HUES64 (cell line): Measurements from ENCODE around the gene USP20.
A peak's percentile ranks its signal among the peaks of the same experiment; 100 is the strongest.
"Not testable (repeated sequence)": the region's sequence is repeated elsewhere in the genome, so short reads cannot be mapped to it uniquely, and the experiment has no call there.

Experiments
- H3K27ac ChIP-seq: 2 replicates; pipeline ENCODE4 v1.7.0; 2013; ENCODE audit warnings: low read depth, low read length, inconsistent platforms
- H3K27me3 ChIP-seq: 2 replicates; pipeline ENCODE4 v1.6.1; 2013; ENCODE audit warnings: mild to moderate bottlenecking, low read length; ENCODE audit not compliant: insufficient read depth
- H3K36me3 ChIP-seq: 2 replicates; pipeline ENCODE4 v1.6.1; 2013; ENCODE audit warnings: mild to moderate bottlenecking, low read length; ENCODE audit not compliant: insufficient read depth
- H3K4me1 ChIP-seq: 2 replicates; pipeline ENCODE4 v1.6.1; 2013; ENCODE audit warnings: mild to moderate bottlenecking, low read length, moderate library complexity; ENCODE audit not compliant: insufficient read depth
- H3K4me3 ChIP-seq: 2 replicates; pipeline ENCODE4 v1.5.1; 2013; ENCODE audit warnings: mild to moderate bottlenecking, low read length, moderate library complexity
- H3K9ac ChIP-seq: 2 replicates; pipeline ENCODE4 v1.6.1; 2013; ENCODE audit warnings: mild to moderate bottlenecking, low read depth, low read length
- H3K9me3 ChIP-seq: 2 replicates; pipeline ENCODE4 v1.6.1; 2013; ENCODE audit warnings: low read depth, low read length; ENCODE audit not compliant: insufficient read depth
- WGBS: fragments of 150-250, 120-280 bp; methylation state at CpG from one replicate; pipeline ENCODE4 v1.1.7; 2013; ENCODE audit warnings: missing lambda C conversion rate; 5-methylcytosine and 5-hydroxymethylcytosine counted together

USP20 gene

DNA sequence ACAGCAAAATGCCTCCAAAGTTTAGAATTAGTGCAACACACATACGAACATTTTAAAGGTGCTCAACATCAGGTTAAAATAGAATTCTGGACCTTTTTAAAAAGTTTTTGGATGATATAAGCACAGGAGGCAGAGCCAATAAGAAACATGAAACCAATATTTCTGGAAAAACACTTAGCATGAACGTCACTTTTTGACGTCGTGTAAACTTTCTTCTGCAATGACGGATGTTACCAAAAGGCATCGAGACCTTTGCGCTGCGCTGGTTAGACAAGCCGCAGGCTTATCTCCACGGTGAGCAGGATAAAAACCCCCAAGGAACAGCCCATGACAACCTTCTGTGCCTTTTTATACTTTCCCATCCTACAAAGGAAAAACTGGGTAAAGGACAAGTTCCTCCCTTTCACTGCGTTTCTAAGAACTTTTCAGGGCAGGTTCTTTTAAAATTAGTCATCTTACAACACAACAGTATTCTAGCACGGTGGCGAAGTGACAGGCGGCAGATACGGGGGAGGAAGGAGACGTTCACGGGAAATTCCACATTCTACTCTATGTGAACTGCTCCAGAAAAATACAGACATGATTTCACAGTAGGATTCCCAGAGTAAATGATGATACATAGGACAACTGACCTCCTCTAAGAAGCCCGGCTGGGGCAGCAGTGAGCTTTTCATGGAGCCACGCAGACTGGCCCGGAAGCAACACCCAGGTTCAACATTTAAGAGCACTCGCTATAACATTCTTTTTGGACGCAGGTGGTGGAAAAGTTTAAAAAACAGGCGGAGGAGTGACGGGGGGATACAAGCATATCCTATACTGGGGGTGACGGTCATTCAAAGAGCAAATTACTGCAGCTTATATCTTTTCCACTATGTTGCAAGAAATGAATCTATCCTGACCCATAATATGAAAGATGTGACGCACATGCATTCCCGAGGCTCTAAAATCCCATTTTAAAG lies 52.4 kb downstream of the USP20 start:
- no peaks in the 10 kb centered on the region for H3K36me3 ChIP-seq
- no peak overlapping the region for H3K4me3 ChIP-seq
- peaks cover 41% of the 10 kb centered on the region for H3K4me1 ChIP-seq
- no peak overlapping the region for H3K9ac ChIP-seq
- 87% methylated on average over 27 of the region's 27 CpGs for WGBS
- H3K27me3 ChIP-seq = no peaks in the 10 kb centered on the region
- no peak overlapping the region for H3K27ac ChIP-seq
- no peaks in the 10 kb centered on the region for H3K9me3 ChIP-seq

- Histone ChIP-seq H3K4me1 (peaks cover 41% of the 10 kb centered on the region), H3K9me3 (no peaks in the 10 kb centered on the region), H3K36me3 (no peaks in the 10 kb centered on the region), H3K9ac (no peak overlapping the region), H3K4me3 (no peak overlapping the region), H3K27ac (no peak overlapping the region), H3K27me3 (no peaks in the 10 kb centered on the region)
- WGBS = 91% methylated on average over 29 of the region's 29 CpGs
Measured at GRCh38 chr9:129888293-129889121, 53.2 kb downstream of the USP20 start.

DNA sequence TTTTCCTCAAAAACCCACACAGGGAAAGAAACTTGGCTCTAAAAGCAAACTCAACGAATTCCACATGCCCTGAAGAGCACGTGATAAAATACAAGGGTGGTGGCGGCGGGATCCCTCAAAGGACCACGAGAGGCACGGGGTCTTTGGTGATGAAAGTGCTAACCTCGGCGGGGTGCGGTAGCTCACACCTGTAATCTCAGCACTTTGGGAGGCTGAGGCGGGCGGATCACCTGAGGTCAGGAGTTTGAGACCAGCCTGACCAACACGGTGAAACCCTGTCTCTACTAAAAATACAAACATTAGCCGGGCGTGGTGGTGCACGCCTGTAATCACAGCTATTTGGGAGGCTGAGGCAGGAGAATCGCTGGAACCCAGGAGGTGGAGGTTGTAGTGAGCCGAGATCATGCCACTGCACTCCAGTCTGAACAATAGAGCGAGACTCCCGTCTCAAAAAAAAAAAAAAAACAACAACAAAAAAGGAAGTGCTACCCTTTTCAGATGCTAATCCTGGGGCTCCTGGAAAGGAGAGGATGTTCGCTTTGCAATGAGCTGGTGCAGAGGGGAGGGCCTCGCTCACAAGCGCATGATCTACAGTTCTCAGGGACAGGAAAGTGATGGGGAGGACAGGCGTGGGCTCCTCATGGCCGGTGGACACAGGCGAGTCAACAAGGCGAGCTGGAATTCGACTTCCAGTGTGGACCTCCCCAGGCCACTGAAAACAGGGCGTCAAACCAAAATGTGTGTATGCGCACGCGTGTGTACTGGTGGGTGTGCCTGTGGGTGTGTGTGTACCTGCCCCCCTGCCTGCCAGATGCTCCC lies 54.1 kb downstream of the USP20 start:
- 72% methylated on average over 29 of the region's 31 CpGs for WGBS
- H3K36me3 ChIP-seq = 0 out of 2 replicates have a peak, but pooled peaks cover under 1% of the 10 kb centered on the region
- H3K4me1 ChIP-seq = peaks cover 37% of the 10 kb centered on the region
- peak overlapping the region; percentile 46 for H3K4me3 ChIP-seq
- H3K9me3 ChIP-seq = no peaks in the 10 kb centered on the region
- peak overlapping the region; percentile 84; the same call in 1 of the 2 replicates for H3K27ac ChIP-seq
- H3K27me3 ChIP-seq = no peaks in the 10 kb centered on the region
- H3K9ac ChIP-seq = no peak overlapping the region

DNA sequence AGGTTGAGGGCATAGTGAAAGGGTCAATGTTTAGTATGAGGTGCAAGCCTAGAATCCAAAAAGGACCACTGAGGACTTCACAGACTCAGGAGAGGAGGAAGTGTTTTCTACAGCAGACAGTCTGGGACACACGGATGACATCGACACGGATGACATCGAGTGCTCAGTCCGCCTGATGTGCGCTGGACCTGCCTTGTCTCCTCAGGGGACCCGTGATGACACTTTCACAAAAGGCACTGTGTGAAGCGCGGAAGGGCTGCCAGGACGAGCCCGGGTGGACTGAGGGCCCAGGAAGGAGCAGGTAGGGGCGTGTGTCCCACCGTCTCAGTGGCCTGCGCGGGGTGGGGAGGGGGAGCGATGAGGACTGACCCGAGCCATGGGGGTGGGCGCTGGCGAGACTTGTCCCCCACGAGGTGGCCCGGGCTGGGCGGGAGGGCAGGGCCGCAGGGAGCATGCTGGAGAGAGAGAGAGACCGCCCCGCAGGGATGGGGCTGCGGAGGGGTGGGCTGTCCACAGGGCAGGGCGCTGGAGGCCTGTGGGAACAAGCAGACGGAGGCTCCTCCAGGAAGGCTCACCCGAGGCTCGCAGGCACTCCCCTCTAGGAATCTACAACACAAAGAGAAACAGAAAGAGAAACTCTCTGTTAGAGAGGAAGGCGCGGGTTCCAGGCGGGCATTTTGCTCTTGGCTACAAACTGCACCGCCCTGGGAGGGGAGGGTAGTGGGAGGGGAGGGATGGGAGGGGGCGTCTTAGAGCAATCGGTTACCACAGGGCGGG lies 54.9 kb downstream of the USP20 start:
- peak overlapping the region; percentile 84; the same call in 1 of the 2 replicates for H3K27ac ChIP-seq
- 14% methylated on average over 35 of the region's 37 CpGs for whole genome bisulfite sequencing

DNA sequence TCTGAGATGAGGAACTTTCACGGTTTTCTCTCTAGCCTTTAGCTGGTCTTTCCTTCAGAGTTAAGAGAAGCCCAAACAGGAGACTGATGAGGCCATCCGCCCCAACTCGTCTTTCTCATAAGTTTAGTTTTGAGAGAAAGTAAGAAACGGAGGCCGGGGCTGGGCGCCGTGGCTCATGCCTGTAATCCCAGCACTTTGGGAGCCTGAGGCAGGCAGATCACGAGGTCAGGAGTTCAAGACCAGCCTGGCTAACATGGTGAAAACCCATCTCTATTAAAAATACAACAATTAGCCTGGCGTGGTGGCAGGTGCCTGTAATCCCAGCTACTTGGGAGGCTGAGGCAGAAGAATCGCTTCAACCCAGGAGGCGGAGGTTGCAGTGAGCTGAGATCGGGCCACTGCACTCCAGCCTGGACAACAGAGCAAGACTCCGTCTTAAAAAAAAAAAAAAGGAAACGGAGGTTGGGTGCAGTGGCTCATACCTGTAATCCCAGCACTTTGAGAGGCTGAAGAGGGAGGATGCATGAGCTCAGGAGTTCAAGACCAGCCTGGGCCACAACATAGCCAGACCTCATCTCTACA lies 55.6 kb downstream of the USP20 start:
- not testable (repeated sequence) for H3K9ac ChIP-seq, H3K27me3 ChIP-seq, H3K9me3 ChIP-seq
- 77% methylated on average over 14 of the region's 14 CpGs for WGBS
- Histone ChIP-seq H3K36me3 (peaks cover 13% of the 10 kb centered on the region), H3K4me3 (peak overlapping the region; percentile 46), H3K27ac (peak overlapping the region; percentile 84; the same call in 1 of the 2 replicates), H3K4me1 (peaks cover 25% of the 10 kb centered on the region)

More for the DNA sequence above, 54.9 kb downstream of the USP20 start:
- H3K9me3 ChIP-seq = no peaks in the 10 kb centered on the region
- peaks cover 30% of the 10 kb centered on the region for H3K4me1 ChIP-seq
- peak overlapping the region; percentile 46 for H3K4me3 ChIP-seq
- H3K36me3 ChIP-seq = peaks cover 6% of the 10 kb centered on the region
- H3K9ac ChIP-seq = peak overlapping the region; percentile 41
- no peaks in the 10 kb centered on the region for H3K27me3 ChIP-seq

- Histone ChIP-seq H3K36me3 (peaks cover 16% of the 10 kb centered on the region), H3K4me1 (peaks cover 20% of the 10 kb centered on the region; the same call in 1 of the 2 replicates)
Measured at GRCh38 chr9:129891569-129891968, 56.3 kb downstream of the USP20 start.

GRCh38 chr9:129894120-129894823 lies 59.0 kb downstream of the USP20 start:
- Histone ChIP-seq H3K9me3 (no peaks in the 10 kb centered on the region), H3K27me3 (no peaks in the 10 kb centered on the region), H3K4me1 (0 out of 2 replicates have a peak, but pooled peaks cover 7% of the 10 kb centered on the region), H3K27ac (no peak overlapping the region), H3K4me3 (no peak overlapping the region), H3K9ac (no peak overlapping the region), H3K36me3 (peaks cover 16% of the 10 kb centered on the region)
- WGBS = 94% methylated on average over 8 of the region's 9 CpGs

More at GRCh38 chr9:129891569-129891968, 56.3 kb downstream of the USP20 start:
- 98% methylated on average over 3 of the region's 4 CpGs for WGBS
- no peak overlapping the region for H3K27ac ChIP-seq
- no peak overlapping the region for H3K4me3 ChIP-seq
- H3K9me3 ChIP-seq = no peaks in the 10 kb centered on the region
- no peaks in the 10 kb centered on the region for H3K27me3 ChIP-seq
- no peak overlapping the region for H3K9ac ChIP-seq

GRCh38 chr9:129895376-129896268 lies 60.4 kb downstream of the USP20 start:
- peaks cover 24% of the 10 kb centered on the region for H3K36me3 ChIP-seq
- 0 out of 2 replicates have a peak, but pooled peaks cover 3% of the 10 kb centered on the region for H3K4me1 ChIP-seq
- H3K27ac ChIP-seq = no peak overlapping the region
- H3K4me3 ChIP-seq = no peak overlapping the region
- H3K9me3 ChIP-seq = no peaks in the 10 kb centered on the region
- 97% methylated on average over 17 of the region's 17 CpGs for WGBS
- H3K27me3 ChIP-seq = no peaks in the 10 kb centered on the region
- no peak overlapping the region for H3K9ac ChIP-seq

- H3K4me1 ChIP-seq = no peaks in the 10 kb centered on the region
- H3K9me3 ChIP-seq = no peaks in the 10 kb centered on the region
- no peak overlapping the region for H3K4me3 ChIP-seq
- WGBS = 98% methylated on average over 5 of the region's 6 CpGs
- H3K27me3 ChIP-seq = no peaks in the 10 kb centered on the region
- H3K27ac ChIP-seq = no peak overlapping the region
- H3K36me3 ChIP-seq = peaks cover 33% of the 10 kb centered on the region
- no peak overlapping the region for H3K9ac ChIP-seq
Measured at GRCh38 chr9:129897263-129897662, 62.0 kb downstream of the USP20 start.
